Measurements from ENCODE around the gene CACHD1.

The CACHD1 gene

DNA sequence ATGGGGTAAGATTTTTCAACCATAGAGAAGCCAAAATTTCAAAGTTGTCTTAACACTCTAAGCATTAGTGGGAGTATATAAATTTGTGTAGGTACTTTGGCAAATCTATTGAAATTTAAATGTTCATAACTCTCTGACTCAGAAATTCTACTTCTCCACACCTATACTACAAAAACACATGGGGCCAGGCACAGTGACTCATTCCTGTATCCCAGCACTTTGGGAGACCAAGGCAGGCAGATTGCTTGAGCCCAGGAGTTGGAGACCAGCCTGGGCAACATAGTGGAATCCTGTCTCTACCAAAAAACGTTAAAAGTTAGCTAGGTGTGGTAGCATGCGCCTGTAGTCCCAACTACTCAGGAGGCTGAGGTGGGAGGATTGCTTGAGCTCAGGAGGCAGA, 233.7 kb downstream of the CACHD1 start:
- no peak for DNase-seq (ENCODE audit: low read depth)
- no peak for TF ChIP-seq CTCF (IDR thresholded peaks at IDR 0.05; ENCODE audit: low read depth, low read length, missing control alignments)
- no peak overlapping the region for H3K4me3 ChIP-seq (ENCODE audit: low read depth, low read length)

- DNase-seq (ENCODE audit: low read depth): no peak
- TF ChIP-seq CTCF (IDR thresholded peaks at IDR 0.05; ENCODE audit: low read depth, low read length, missing control alignments): no peak
- no peak overlapping the region for H3K4me3 ChIP-seq (ENCODE audit: low read depth, low read length)
These were observed 235.7 kb downstream of the CACHD1 start for GRCh38 chr1:64705591-64705990.

DNA sequence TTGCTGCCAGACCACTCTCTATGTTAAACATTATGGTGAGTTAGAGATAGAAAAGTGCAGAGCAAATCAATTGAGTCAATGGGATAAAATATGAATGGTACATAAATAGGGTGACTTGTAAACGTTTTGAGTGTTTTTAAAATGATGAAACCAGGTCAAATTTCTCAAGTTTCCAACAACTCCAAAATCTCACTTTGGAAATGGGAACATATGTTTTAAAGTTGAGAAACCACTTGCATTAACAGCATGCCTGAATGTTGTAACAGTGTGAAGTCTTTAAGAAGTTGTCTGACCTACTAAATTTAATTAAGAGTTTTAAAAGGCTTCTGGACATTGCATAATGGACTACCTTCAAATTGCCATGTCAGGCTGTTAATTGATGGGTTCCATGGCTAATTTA, 241.3 kb downstream of the CACHD1 start:
- no peak overlapping the region for H3K4me3 ChIP-seq (ENCODE audit: low read depth, low read length)
- TF ChIP-seq CTCF (IDR thresholded peaks at IDR 0.05; ENCODE audit: low read depth, low read length, missing control alignments): no peak
- DNase-seq (ENCODE audit: low read depth): no peak

GRCh38 chr1:64712049-64712448, 242.1 kb downstream of the CACHD1 start:
- no peak for TF ChIP-seq CTCF (IDR thresholded peaks at IDR 0.05; ENCODE audit: low read depth, low read length, missing control alignments)
- no peak for DNase-seq (ENCODE audit: low read depth)
- no peak overlapping the region for H3K4me3 ChIP-seq (ENCODE audit: low read depth, low read length)

DNA sequence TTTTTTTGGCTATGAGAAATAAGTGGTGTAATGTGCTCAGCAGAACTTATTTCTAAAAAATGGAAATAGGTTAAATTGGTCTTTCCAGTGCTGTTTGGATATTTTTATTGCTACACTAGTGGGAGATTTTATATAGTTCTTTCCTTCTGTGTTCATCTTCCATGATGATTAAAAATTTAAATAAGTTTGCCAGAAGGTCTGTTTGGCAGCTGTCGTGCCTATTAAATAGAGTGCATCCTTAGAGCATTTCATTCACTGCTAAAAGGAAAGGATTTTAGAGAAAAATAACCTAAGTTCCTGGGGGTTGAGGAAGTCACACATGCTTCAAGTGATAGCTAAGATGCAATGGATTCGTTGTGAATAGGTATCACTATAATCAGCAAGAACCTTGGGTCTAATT, 245.3 kb downstream of the CACHD1 start:
- H3K4me3 ChIP-seq (ENCODE audit: low read depth, low read length): no peak overlapping the region
- no peak for TF ChIP-seq CTCF (IDR thresholded peaks at IDR 0.05; ENCODE audit: low read depth, low read length, missing control alignments)
- DNase-seq (ENCODE audit: low read depth): no peak

DNA sequence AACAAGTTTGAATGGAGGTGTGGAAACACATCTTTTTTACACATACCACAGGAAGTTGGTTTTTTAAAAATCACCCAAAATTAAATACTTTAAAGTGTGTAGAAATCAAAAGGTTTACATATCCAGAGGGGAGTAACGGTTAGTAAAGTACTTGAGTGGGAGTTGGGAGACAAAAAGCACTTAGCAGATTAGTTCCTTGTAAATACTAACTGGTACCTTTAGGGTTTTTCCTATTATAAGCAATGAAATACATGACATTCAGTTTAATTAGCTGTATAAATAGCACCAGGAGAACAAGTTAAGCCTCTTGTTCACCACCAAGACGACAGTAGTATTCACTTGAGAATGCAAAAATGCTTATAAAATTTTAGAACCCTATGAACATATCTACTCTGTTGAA, 251.2 kb downstream of the CACHD1 start:
- no peak for TF ChIP-seq CTCF (IDR thresholded peaks at IDR 0.05; ENCODE audit: low read depth, low read length, missing control alignments)

GRCh38 chr1:64721576-64722145, 251.7 kb downstream of the CACHD1 start:
- H3K4me3 ChIP-seq (ENCODE audit: low read depth, low read length): no peak overlapping the region
- no peak for DNase-seq (ENCODE audit: low read depth)
- TF ChIP-seq CTCF (IDR thresholded peaks at IDR 0.05; ENCODE audit: low read depth, low read length, missing control alignments): no peak

More for the DNA sequence above, 251.2 kb downstream of the CACHD1 start:
- H3K4me3 ChIP-seq (ENCODE audit: low read depth, low read length): no peak overlapping the region
- DNase-seq (ENCODE audit: low read depth): no peak

Data from GM12864 (cell line).